Neural cell (in vitro differentiated cells): ENCODE measurements around the gene DGKI.

Experiments used
- CTCF ChIP-seq: fragments of 450-650 bp; IDR thresholded peaks from 2 replicates; pipeline ENCODE4 v1.5.1; 2014; ENCODE audit warnings: antibody characterized with exemption, mild to moderate bottlenecking, moderate library complexity; ENCODE audit not compliant: poor library complexity, severe bottlenecking
- EP300 ChIP-seq: fragments of 450-650 bp; conservative IDR thresholded peaks from 2 replicates; pipeline ENCODE4 v1.6.1; 2014; ENCODE audit warnings: antibody characterized with exemption, mild to moderate bottlenecking, moderate library complexity; ENCODE audit not compliant: poor library complexity, severe bottlenecking
- EZH2 ChIP-seq: fragments of 200-600, 300-800 bp; shearing (Covaris generic), sonication (generic); IDR thresholded peaks from 2 replicates; pipeline ENCODE4 v1.6.1; 2014; ENCODE audit warnings: antibody characterized with exemption, low read length, borderline replicate concordance, mild to moderate bottlenecking; ENCODE audit not compliant: insufficient read depth, poor library complexity, severe bottlenecking
- MXI1 ChIP-seq: fragments of 450-650 bp; conservative IDR thresholded peaks from 2 replicates; pipeline ENCODE4 v1.6.1; 2014; ENCODE audit warnings: antibody characterized with exemption, mild to moderate bottlenecking; ENCODE audit not compliant: poor library complexity, severe bottlenecking
- POLR2AphosphoS5 ChIP-seq: IDR thresholded peaks from 2 replicates; pipeline ENCODE4 v1.6.1; 2012
- RAD21 ChIP-seq: fragments of 450-650 bp; conservative IDR thresholded peaks from 2 replicates; pipeline ENCODE4 v1.6.1; 2014; ENCODE audit warnings: antibody characterized with exemption, mild to moderate bottlenecking, moderate library complexity
- REST ChIP-seq: IDR thresholded peaks from 2 replicates; pipeline ENCODE4 v1.6.1; 2012; ENCODE audit warnings: borderline replicate concordance
- TAF1 ChIP-seq: IDR thresholded peaks from 2 replicates; pipeline ENCODE4 v1.6.1; 2012; ENCODE audit warnings: low read depth

GRCh38 chr7:137873524-137873923 lies 26.8 kb upstream of the DGKI start:
- TF ChIP-seq CTCF, result no peak
- no peak for TF ChIP-seq MXI1
- no peak for TF ChIP-seq EZH2
- no peak for TF ChIP-seq POLR2AphosphoS5
- TF ChIP-seq RAD21, result no peak
- TF ChIP-seq EP300, result no peak
- TF ChIP-seq REST, result no peak
- no peak for TF ChIP-seq TAF1
